ENCODE results near the gene STARD3NL.
"Not testable (repeated sequence)": the region's sequence is repeated elsewhere in the genome, so short reads cannot be mapped to it uniquely, and the experiment has no call there.

The STARD3NL gene

DNA sequence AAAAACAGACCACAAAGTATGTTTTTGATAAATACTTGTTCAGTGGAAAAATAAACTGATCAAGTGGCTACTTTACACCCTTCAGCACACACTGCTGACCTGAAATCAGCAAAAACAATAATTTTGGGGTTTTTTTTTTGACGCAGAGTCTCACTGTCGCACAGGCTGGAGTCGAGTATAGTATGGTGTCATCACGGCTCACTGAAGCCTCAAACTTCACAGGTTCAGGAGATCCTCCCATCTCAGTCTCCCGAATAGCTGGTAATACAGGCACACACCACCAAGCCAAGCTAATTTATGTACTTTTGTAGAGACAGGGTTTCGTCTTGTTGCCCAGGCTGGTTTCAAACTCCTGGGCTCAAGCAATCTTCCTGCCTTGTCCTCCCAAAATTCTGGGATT, 64.8 kb downstream of the STARD3NL start:
- TF ChIP-seq, protein P1, sequence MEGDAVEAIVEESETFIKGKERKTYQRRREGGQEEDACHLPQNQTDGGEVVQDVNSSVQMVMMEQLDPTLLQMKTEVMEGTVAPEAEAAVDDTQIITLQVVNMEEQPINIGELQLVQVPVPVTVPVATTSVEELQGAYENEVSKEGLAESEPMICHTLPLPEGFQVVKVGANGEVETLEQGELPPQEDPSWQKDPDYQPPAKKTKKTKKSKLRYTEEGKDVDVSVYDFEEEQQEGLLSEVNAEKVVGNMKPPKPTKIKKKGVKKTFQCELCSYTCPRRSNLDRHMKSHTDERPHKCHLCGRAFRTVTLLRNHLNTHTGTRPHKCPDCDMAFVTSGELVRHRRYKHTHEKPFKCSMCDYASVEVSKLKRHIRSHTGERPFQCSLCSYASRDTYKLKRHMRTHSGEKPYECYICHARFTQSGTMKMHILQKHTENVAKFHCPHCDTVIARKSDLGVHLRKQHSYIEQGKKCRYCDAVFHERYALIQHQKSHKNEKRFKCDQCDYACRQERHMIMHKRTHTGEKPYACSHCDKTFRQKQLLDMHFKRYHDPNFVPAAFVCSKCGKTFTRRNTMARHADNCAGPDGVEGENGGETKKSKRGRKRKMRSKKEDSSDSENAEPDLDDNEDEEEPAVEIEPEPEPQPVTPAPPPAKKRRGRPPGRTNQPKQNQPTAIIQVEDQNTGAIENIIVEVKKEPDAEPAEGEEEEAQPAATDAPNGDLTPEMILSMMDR (conservative IDR thresholded peaks at IDR 0.05; ENCODE audit: low read depth) = no peak
- ChIA-PET CTCF (no interaction called here), POLR2A (ENCODE audit: low non-redundant PET) (no interaction called here)
- no peak overlapping the region for H3K27ac ChIP-seq
- DNase-seq (ENCODE audit: low spot score) = no peak

DNA sequence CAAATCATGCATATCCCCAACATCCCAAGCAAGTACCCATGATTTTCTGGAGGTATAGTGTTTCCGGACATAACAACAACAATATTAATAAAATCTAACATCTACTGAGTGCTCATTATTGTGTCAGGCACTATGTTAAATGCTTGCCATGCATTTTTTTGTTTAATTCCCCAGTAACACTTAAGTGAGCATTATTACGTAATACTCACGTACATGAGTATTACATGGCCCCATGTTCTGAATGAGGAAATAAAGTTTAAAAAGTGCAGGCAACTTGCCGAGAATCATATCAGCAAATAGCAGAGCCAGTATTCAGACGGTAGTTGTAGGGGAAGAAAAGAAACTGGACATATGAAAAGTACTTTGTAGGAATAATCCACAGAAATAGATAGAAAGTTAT, 65.3 kb downstream of the STARD3NL start:
- H3K27ac ChIP-seq; DNase-seq (ENCODE audit: low spot score); CTCF ChIA-PET; POLR2A ChIA-PET (ENCODE audit: low non-redundant PET): not testable (repeated sequence)

GRCh38 chr7:38244516-38244915, 66.5 kb downstream of the STARD3NL start:
- H3K27ac ChIP-seq = no peak overlapping the region
- TF ChIP-seq, protein P1 (conservative IDR thresholded peaks at IDR 0.05; ENCODE audit: low read depth) = no peak
- ChIA-PET POLR2A (ENCODE audit: low non-redundant PET) (no interaction called here), CTCF (no interaction called here)
- no peak for DNase-seq (ENCODE audit: low spot score)

GRCh38 chr7:38245409-38245977, 67.4 kb downstream of the STARD3NL start:
- POLR2A ChIA-PET (ENCODE audit: low non-redundant PET) = no interaction called here
- no peak overlapping the region for H3K27ac ChIP-seq
- DNase-seq (ENCODE audit: low spot score) = no peak
- TF ChIP-seq, protein P1 (conservative IDR thresholded peaks at IDR 0.05; ENCODE audit: low read depth) = no peak
- CTCF ChIA-PET = no interaction called here

- CTCF ChIA-PET = interaction anchor here (0.7 kb wide), 1 partner anchor 26 kb away, joined by 4 read pairs; no protein-coding TSS in a partner anchor
- DNase-seq (ENCODE audit: low spot score) = no peak
- TF ChIP-seq, protein P1 (conservative IDR thresholded peaks at IDR 0.05; ENCODE audit: low read depth) = no peak
- POLR2A ChIA-PET (ENCODE audit: low non-redundant PET) = no interaction called here
- H3K27ac ChIP-seq = no peak overlapping the region
Observed at GRCh38 chr7:38248069-38248567, 70.1 kb downstream of the STARD3NL start.

- POLR2A ChIA-PET (ENCODE audit: low non-redundant PET) = not testable (repeated sequence)
Observed at GRCh38 chr7:38249849-38250248, 71.8 kb downstream of the STARD3NL start.

DNA sequence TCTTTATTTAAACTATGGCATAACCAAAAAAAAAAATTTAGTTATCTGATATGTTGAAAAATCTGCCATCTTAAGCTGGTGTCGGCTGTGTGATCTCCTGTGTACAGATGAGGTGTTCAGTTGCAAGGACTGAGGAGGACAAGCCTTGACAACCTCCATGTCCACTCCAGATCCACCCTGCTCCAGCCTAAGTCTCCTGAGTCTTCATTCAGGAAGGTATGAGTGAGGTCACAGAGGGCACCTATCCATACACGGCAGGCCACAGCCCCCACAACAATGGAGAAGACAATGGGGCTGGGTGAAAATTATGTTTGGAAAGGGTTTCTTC, 79.3 kb downstream of the STARD3NL start:
- ChIA-PET CTCF (interaction anchor here (0.7 kb wide), 2 partner anchors 148 to 999 kb away, joined by 3 to 5 read pairs; no protein-coding TSS in a partner anchor), POLR2A (ENCODE audit: low non-redundant PET) (no interaction called here)
- DNase-seq (ENCODE audit: low spot score) = no peak
- TF ChIP-seq, protein P1 (conservative IDR thresholded peaks at IDR 0.05; ENCODE audit: low read depth) = no peak
- no peak overlapping the region for H3K27ac ChIP-seq

More at GRCh38 chr7:38249849-38250248, 71.8 kb downstream of the STARD3NL start:
- DNase-seq (ENCODE audit: low spot score); CTCF ChIA-PET; H3K27ac ChIP-seq: not testable (repeated sequence)

GRCh38 chr7:38259157-38259556, 81.1 kb downstream of the STARD3NL start:
- CTCF ChIA-PET; DNase-seq (ENCODE audit: low spot score): not testable (repeated sequence)

GRCh38 chr7:38261601-38262000, 83.6 kb downstream of the STARD3NL start:
- CTCF ChIA-PET = interaction anchor here (1.0 kb wide), 1 partner anchor 46 kb away, joined by 3 read pairs; no protein-coding TSS in a partner anchor

More at GRCh38 chr7:38259157-38259556, 81.1 kb downstream of the STARD3NL start:
- POLR2A ChIA-PET (ENCODE audit: low non-redundant PET); H3K27ac ChIP-seq: not testable (repeated sequence)

DNA sequence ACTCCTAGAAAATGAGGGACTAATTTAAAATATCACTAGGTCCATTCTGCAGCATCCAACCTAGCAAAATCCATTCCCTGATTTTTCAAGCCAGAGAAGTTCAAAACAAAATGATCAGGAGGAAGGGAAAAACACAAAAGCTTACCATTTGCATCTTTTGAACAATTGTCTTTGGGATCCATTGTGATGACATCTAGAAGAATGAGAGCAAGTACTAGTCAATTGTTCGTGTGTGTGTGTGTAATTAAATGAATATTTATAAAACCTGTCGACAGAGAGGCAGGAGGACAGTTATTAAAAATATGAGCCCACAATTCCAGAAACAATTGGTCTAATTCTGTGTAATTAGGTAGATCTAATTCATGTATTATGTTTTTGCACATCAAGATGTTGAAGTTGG, 84.0 kb downstream of the STARD3NL start:
- H3K27ac ChIP-seq; DNase-seq (ENCODE audit: low spot score); CTCF ChIA-PET; POLR2A ChIA-PET (ENCODE audit: low non-redundant PET): not testable (repeated sequence)

More at GRCh38 chr7:38261601-38262000, 83.6 kb downstream of the STARD3NL start:
- DNase-seq (ENCODE audit: low spot score); H3K27ac ChIP-seq; POLR2A ChIA-PET (ENCODE audit: low non-redundant PET): not testable (repeated sequence)

All from RWPE1 (cell line).